Measurements from ENCODE around the gene SCYGR3. TPM values are rescaled to one million over a fixed set of nuclear protein-coding genes. Genes with fewer than 3 reads are reported as not detected.

SCYGR3 gene
- total RNA-seq, 3 donors from 2014 or later (not counting 1 experiment from before 2014, with no cell fraction given) = not detected

DNA sequence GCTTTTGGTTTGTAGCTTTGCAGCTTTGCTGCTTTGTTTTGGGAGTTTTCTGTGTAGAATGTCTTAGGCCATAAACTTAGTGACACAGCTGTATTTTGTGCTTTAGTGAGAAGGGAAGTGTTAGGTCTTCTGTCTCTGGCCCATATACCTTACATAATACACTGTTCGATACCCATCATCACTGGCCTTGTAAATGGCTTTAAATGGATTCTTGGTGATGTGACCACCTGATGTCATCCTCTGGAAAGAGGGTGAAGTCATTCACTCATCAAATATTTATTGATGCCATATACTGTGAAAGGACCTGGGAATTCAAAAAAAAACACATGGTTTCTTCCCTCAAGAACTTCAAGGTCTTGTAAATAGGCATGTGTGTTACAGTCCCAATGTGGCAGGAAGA, 34.8 kb downstream of the SCYGR3 start:
- no peaks in the 10 kb centered on the region for H3K36me3 ChIP-seq (ENCODE audit: control insufficient read depth, insufficient read depth, low read length)
- peaks cover 15% of the 10 kb centered on the region for H3K36me3 Mint-ChIP-seq
- H3K27ac ChIP-seq (ENCODE audit: low read length) = no peak overlapping the region
- no peak overlapping the region for H3K27ac Mint-ChIP-seq
- H3K9me3 ChIP-seq (ENCODE audit: control insufficient read depth, insufficient read depth, low read length) = peaks cover 20% of the 10 kb centered on the region
- intact Hi-C loops (cut with micrococcal nuclease) = no loop called here
- ATAC-seq (peak in 1 of 3 donors; percentile 30), DNase-seq (no peak)
- no peaks in the 10 kb centered on the region for H3K4me1 Mint-ChIP-seq
- peaks cover 2% of the 10 kb centered on the region for H3K27me3 ChIP-seq (ENCODE audit: control insufficient read depth, insufficient read depth, low read length)
- H3K4me3 Mint-ChIP-seq = no peak overlapping the region
- H3K4me3 ChIP-seq (ENCODE audit: low read length) = no peak overlapping the region
- H3K4me1 ChIP-seq (ENCODE audit: control insufficient read depth, insufficient read depth, low read length) = no peaks in the 10 kb centered on the region
- TF ChIP-seq CTCF (IDR thresholded peaks at IDR 0.05) = no peak
- peaks cover 24 to 52% of the 10 kb centered on the region in 2 donors for H3K27me3 Mint-ChIP-seq (ENCODE audit: low read depth in 2 of 2)
- no CpG with 5 or more reads among the region's 1 CpG for WGBS (ENCODE audit: insufficient coverage)
- peaks cover 2 to 8% of the 10 kb centered on the region in 2 donors for H3K9me3 Mint-ChIP-seq

- no peak for TF ChIP-seq CTCF (IDR thresholded peaks at IDR 0.05)
- intact Hi-C loops (cut with micrococcal nuclease) = no loop called here
- Histone ChIP-seq H3K36me3 (ENCODE audit: control insufficient read depth, insufficient read depth, low read length) (no peaks in the 10 kb centered on the region), H3K27me3 (ENCODE audit: control insufficient read depth, insufficient read depth, low read length) (peaks cover 2% of the 10 kb centered on the region), H3K9me3 (ENCODE audit: control insufficient read depth, insufficient read depth, low read length) (peaks cover 17% of the 10 kb centered on the region), H3K4me3 (ENCODE audit: low read length) (no peak overlapping the region), H3K4me1 (ENCODE audit: control insufficient read depth, insufficient read depth, low read length) (no peaks in the 10 kb centered on the region), H3K27ac (ENCODE audit: low read length) (no peak overlapping the region)
- Mint-ChIP-seq H3K9me3 (peaks cover 2 to 8% of the 10 kb centered on the region in 2 donors), H3K4me1 (no peaks in the 10 kb centered on the region), H3K36me3 (peaks cover 15% of the 10 kb centered on the region), H3K4me3 (no peak overlapping the region), H3K27ac (no peak overlapping the region), H3K27me3 (ENCODE audit: low read depth in 2 of 2) (peaks cover 24 to 52% of the 10 kb centered on the region in 2 donors)
- DNase-seq (no peak), ATAC-seq (no peak)
- 90% methylated on average over 2 of the region's 2 CpGs for whole genome bisulfite sequencing (ENCODE audit: insufficient coverage)
Measured at GRCh38 chr2:227578642-227579041, 36.0 kb downstream of the SCYGR3 start.

- Mint-ChIP-seq H3K4me3 (no peak overlapping the region), H3K27me3 (ENCODE audit: low read depth in 2 of 2) (peaks cover 25 to 52% of the 10 kb centered on the region in 2 donors), H3K9me3 (peaks cover 2 to 5% of the 10 kb centered on the region in 2 donors), H3K4me1 (no peaks in the 10 kb centered on the region), H3K27ac (no peak overlapping the region), H3K36me3 (peaks cover 10% of the 10 kb centered on the region)
- Histone ChIP-seq H3K36me3 (ENCODE audit: control insufficient read depth, insufficient read depth, low read length) (no peaks in the 10 kb centered on the region), H3K27ac (ENCODE audit: low read length) (no peak overlapping the region), H3K9me3 (ENCODE audit: control insufficient read depth, insufficient read depth, low read length) (peaks cover 6% of the 10 kb centered on the region), H3K4me3 (ENCODE audit: low read length) (no peak overlapping the region), H3K4me1 (ENCODE audit: control insufficient read depth, insufficient read depth, low read length) (no peaks in the 10 kb centered on the region), H3K27me3 (ENCODE audit: control insufficient read depth, insufficient read depth, low read length) (peaks cover 2% of the 10 kb centered on the region)
- DNase-seq (no peak), ATAC-seq (no peak)
- intact Hi-C loops (cut with micrococcal nuclease) = no loop called here
- 44% methylated on average over 1 of the region's 2 CpGs for WGBS (ENCODE audit: insufficient coverage)
- no peak for TF ChIP-seq CTCF (IDR thresholded peaks at IDR 0.05)
Measured at GRCh38 chr2:227577555-227577954, 37.1 kb downstream of the SCYGR3 start.

- H3K27me3 Mint-ChIP-seq (ENCODE audit: low read depth in 2 of 2) = peaks cover 23 to 52% of the 10 kb centered on the region in 2 donors
- no peak overlapping the region for H3K27ac ChIP-seq (ENCODE audit: low read length)
- H3K4me1 Mint-ChIP-seq = no peaks in the 10 kb centered on the region
- no peaks in the 10 kb centered on the region for H3K36me3 ChIP-seq (ENCODE audit: control insufficient read depth, insufficient read depth, low read length)
- WGBS (ENCODE audit: insufficient coverage) = 85% methylated on average over 1 of the region's 2 CpGs
- H3K27ac Mint-ChIP-seq = no peak overlapping the region
- no peaks in the 10 kb centered on the region for H3K9me3 ChIP-seq (ENCODE audit: control insufficient read depth, insufficient read depth, low read length)
- intact Hi-C loops (cut with micrococcal nuclease) = no loop called here
- H3K4me1 ChIP-seq (ENCODE audit: control insufficient read depth, insufficient read depth, low read length) = no peaks in the 10 kb centered on the region
- peaks cover 2% of the 10 kb centered on the region for H3K27me3 ChIP-seq (ENCODE audit: control insufficient read depth, insufficient read depth, low read length)
- peaks cover 2% of the 10 kb centered on the region in 2 donors for H3K9me3 Mint-ChIP-seq
- TF ChIP-seq CTCF (IDR thresholded peaks at IDR 0.05) = no peak
- no peak for DNase-seq
- no peak overlapping the region for H3K4me3 ChIP-seq (ENCODE audit: low read length)
- H3K36me3 Mint-ChIP-seq = peaks cover 5% of the 10 kb centered on the region
- no peak overlapping the region for H3K4me3 Mint-ChIP-seq
- ATAC-seq = no peak
Measured at GRCh38 chr2:227576812-227577211, 37.8 kb downstream of the SCYGR3 start.
